Kidney (tissue), 14 donors: ENCODE data around the gene AP5Z1. TPM values are rescaled to one million over a fixed set of nuclear protein-coding genes. Genes with fewer than 3 reads are reported as not detected.

Experiments
- DNase-seq, 5 donors: peaks; one replicate each; pipeline ENCODE4 v3.0.0-alpha.2; 2013 to 2020
- FAIRE-seq: peaks from 2 replicates; lab custom pipeline; 2012; peaks lifted over from hg19 to GRCh38; lab: Jason Lieb, UNC
- H3K27ac ChIP-seq, 2 donors: one replicate each; pipeline ENCODE4 v1.7.0; 2013; ENCODE audit warnings: low read depth in 2 of 2, low read length in 2 of 2, inconsistent platforms in 1 of 2
- H3K27me3 ChIP-seq: one replicate; pipeline ENCODE4 v1.7.1; 2013; ENCODE audit warnings: low read length, inconsistent platforms; ENCODE audit not compliant: control insufficient read depth, insufficient read depth
- H3K36me3 ChIP-seq, 3 donors: one replicate each; pipeline versions ENCODE4 v1.7.0 to v1.7.1; 2013; ENCODE audit warnings: low read length in 3 of 3, control low read depth in 1 of 3, inconsistent platforms in 1 of 3; ENCODE audit not compliant: insufficient read depth in 3 of 3, control insufficient read depth in 2 of 3
- H3K4me1 ChIP-seq, 3 donors: one replicate each; pipeline versions ENCODE4 v1.7.0 to v1.7.1; 2013; ENCODE audit warnings: low read length in 3 of 3, inconsistent platforms in 1 of 3, low read depth in 1 of 3; ENCODE audit not compliant: control insufficient read depth in 2 of 3, insufficient read depth in 2 of 3
- H3K4me3 ChIP-seq, 3 donors: one replicate each; pipeline versions ENCODE4 v1.7.0 to v1.8.1; 2013; ENCODE audit warnings: low read length in 3 of 3, control low read depth in 1 of 3, inconsistent platforms in 1 of 3
- H3K9ac ChIP-seq, 3 donors: one replicate each; pipeline versions ENCODE4 v1.7.0 to v1.7.1; 2013; ENCODE audit warnings: low read length in 3 of 3, control low read depth in 1 of 3, inconsistent platforms in 1 of 3
- H3K9me3 ChIP-seq, 3 donors: one replicate each; pipeline versions ENCODE4 v1.7.0 to v1.7.1; 2013; ENCODE audit warnings: low read length in 3 of 3, control low read depth in 1 of 3, inconsistent platforms in 1 of 3; ENCODE audit not compliant: control insufficient read depth in 2 of 3, insufficient read depth in 1 of 3
- intact Hi-C: fragments of 100-400 bp; cut with DNase I; formaldehyde crosslinking; loops from one replicate; pipeline ENCODE4 v1.11.1; 2022
- polyA plus RNA-seq: library from polyadenylated mRNA; stranded (reverse); fragments of 350-450 nt; fragmentation: Illumina TruSeq; extraction: RNeasy Lipid Tissue Mini Kit (QIAGEN cat#74804); gene quantifications from one replicate; pipeline ENCODE4 v1.2.3, GENCODE V29; 2014; ENCODE audit warnings: low read depth, low replicate concordance; ENCODE audit not compliant: insufficient read depth
- total RNA-seq: library from RNA; stranded (reverse); fragmentation: NEBNext Ultra II Directional; extraction: Animal tissue kit (Norgen Biotek cat#: 25700); gene quantifications from one replicate; pipeline ENCODE4 v1.2.1, GENCODE V29; 2021
- TF ChIP-seq, protein P1 (sequence below): IDR thresholded peaks from 3 replicates; pipeline ENCODE4 v1.5.1; 2012; ENCODE audit warnings: mild to moderate bottlenecking, moderate library complexity, borderline replicate concordance; ENCODE audit not compliant: insufficient read depth; ENCODE audit errors: extremely low read depth
- donor health status: control.
- donor health status: control.
- donor health status: control.
- donor health status: control.
- donor health status: control.
- donor health status: DM: yes; HTN: yes; CAD: no.
- donor health status: Normal renal cell carcinoma (clear cell type).

The AP5Z1 gene
- total and polyA plus RNA-seq, 2 donors from 2014 or later, result 23.4 to 38.5 TPM

- DNase-seq, result no peak
- no peak for FAIRE-seq
- H3K4me1 ChIP-seq, result peaks cover 0 to 8% (median 0%) of the 10 kb centered on the region in 3 donors
- no peaks in the 10 kb centered on the region for H3K9me3 ChIP-seq
- intact Hi-C loops, result no loop called here
- peaks cover 0 to 4% (median 0%) of the 10 kb centered on the region in 3 donors for H3K36me3 ChIP-seq
- H3K9ac ChIP-seq, result no peak overlapping the region
- TF ChIP-seq, protein P1, sequence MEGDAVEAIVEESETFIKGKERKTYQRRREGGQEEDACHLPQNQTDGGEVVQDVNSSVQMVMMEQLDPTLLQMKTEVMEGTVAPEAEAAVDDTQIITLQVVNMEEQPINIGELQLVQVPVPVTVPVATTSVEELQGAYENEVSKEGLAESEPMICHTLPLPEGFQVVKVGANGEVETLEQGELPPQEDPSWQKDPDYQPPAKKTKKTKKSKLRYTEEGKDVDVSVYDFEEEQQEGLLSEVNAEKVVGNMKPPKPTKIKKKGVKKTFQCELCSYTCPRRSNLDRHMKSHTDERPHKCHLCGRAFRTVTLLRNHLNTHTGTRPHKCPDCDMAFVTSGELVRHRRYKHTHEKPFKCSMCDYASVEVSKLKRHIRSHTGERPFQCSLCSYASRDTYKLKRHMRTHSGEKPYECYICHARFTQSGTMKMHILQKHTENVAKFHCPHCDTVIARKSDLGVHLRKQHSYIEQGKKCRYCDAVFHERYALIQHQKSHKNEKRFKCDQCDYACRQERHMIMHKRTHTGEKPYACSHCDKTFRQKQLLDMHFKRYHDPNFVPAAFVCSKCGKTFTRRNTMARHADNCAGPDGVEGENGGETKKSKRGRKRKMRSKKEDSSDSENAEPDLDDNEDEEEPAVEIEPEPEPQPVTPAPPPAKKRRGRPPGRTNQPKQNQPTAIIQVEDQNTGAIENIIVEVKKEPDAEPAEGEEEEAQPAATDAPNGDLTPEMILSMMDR, result no peak
- no peak overlapping the region for H3K4me3 ChIP-seq
- H3K27me3 ChIP-seq, result no peaks in the 10 kb centered on the region
- H3K27ac ChIP-seq, result no peak overlapping the region
These were observed 5.7 kb upstream of the AP5Z1 start for GRCh38 chr7:4769761-4770160.

DNA sequence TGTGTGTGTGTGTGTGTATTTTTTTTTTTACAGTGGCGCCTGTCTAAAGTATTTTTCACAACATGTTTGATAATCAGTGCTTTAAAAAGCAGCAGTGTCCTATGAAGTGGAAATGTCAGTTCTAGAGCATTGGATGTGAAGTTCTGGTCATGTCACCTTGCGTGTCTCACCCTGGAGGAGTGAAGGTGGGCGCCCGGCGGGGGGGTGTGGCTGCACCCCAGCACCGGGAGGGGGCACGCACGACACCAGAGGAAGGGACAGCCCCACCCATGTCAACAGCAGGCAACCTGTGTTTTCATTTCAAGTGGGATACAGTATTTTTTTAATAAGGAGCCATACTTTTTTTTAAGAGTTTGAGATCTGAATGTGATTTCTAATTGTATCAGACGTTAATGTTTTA lies 4.5 kb upstream of the AP5Z1 start:
- H3K27ac ChIP-seq, result no peak overlapping the region
- peaks cover 0 to 8% (median 0%) of the 10 kb centered on the region in 3 donors for H3K4me1 ChIP-seq
- no peaks in the 10 kb centered on the region for H3K9me3 ChIP-seq
- H3K27me3 ChIP-seq, result no peaks in the 10 kb centered on the region
- TF ChIP-seq, protein P1, result no peak
- no peak for DNase-seq
- intact Hi-C loops, result no loop called here
- no peak overlapping the region for H3K4me3 ChIP-seq
- peaks cover 0 to 3% (median 0%) of the 10 kb centered on the region in 3 donors for H3K36me3 ChIP-seq
- FAIRE-seq, result no peak
- H3K9ac ChIP-seq, result no peak overlapping the region

DNA sequence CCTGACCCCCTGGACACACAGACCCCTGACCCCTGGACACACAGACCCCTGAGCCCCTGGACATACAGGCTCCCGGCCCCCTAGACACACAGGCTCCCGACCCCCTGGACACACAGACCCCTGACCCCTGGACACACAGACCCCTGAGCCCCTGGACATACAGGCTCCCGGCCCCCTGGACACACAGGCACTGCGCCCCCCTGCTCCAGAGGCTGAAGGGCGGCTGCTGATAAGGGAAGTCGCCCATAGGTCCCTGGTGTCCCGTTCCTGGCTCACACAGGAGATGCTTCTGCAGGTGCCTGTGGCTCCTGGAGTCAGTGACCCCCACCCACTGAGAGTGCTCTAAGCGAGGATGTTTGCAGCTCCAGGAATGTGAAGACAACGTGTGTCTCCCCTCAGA lies 3.7 kb upstream of the AP5Z1 start:
- no peak overlapping the region for H3K27ac ChIP-seq

More for the DNA sequence above, 3.7 kb upstream of the AP5Z1 start:
- H3K36me3 ChIP-seq, result no peaks in the 10 kb centered on the region
- intact Hi-C loops, result no loop called here
- no peaks in the 10 kb centered on the region for H3K9me3 ChIP-seq
- H3K9ac ChIP-seq, result no peak overlapping the region
- no peak for FAIRE-seq
- H3K27me3 ChIP-seq, result no peaks in the 10 kb centered on the region
- H3K4me1 ChIP-seq, result peaks cover 0 to 10% (median 3%) of the 10 kb centered on the region in 3 donors
- TF ChIP-seq, protein P1, result no peak
- no peak overlapping the region for H3K4me3 ChIP-seq
- no peak for DNase-seq
